Activated CD4-positive, alpha-beta T cell treated with anti-CD3 and anti-CD28 coated beads for 24 hours (primary cell): ENCODE data around the gene MANBA.
"Not testable (repeated sequence)": the region's sequence is repeated elsewhere in the genome, so short reads cannot be mapped to it uniquely, and the experiment has no call there.

Experiments
- DNase-seq, 2 donors: peaks; one replicate each; pipeline ENCODE4 v3.0.0-alpha.2; 2020; ENCODE audit warnings: low read depth in 2 of 2

Gene MANBA

DNA sequence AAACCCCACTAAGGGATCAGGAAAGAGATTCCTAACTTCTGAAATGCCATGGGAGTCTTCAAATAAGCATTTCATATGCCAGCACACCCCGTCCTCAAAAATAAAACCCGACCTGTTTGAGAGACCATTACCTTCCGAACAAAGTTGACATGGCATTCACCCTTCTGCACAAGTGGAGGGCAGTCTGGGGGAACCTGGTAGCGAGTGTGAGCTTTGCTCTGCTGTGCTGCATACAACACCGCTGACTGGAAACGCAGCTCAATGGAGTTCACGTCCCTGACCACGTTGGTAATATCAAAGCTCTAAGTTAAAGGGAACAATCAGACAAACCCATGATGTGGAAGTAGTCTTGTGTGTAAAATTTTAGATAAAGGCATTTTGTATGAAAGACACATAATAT, 38.0 kb downstream of the MANBA start:
- no peak for DNase-seq

DNA sequence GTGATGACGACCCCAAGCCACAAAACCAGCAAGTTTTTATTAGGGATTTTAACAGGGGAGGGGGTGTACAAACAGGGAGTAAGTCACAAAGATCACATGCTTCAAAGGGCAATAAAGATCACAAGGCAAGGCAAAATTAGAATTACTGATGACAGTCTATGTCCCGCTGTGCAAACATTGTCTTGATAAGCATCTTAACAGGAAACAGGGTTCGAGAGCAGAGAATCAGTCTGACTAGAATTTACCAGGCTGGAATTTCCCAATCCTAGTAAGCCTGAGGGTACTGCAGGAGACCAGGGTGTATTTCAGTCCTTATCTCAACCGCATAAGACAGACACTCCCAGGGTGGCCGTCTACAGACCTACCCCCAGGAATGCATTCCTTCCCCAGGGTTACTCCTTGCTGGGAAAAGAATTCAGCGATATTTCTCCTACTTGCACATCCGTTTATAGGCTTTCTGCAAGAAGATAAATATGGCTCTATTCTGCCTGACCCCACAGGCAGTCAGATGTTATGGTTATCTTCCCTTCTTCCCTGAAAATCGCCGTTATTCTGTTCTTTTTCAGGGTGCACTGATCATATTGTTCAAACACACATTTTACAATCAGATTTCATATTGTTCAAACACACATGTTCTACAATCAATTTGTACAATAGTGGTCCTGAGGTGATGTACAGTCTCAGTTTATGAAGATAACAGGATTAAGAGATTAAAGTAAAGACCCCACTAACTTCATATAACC, 41.8 kb downstream of the MANBA start:
- not testable (repeated sequence) for DNase-seq

DNA sequence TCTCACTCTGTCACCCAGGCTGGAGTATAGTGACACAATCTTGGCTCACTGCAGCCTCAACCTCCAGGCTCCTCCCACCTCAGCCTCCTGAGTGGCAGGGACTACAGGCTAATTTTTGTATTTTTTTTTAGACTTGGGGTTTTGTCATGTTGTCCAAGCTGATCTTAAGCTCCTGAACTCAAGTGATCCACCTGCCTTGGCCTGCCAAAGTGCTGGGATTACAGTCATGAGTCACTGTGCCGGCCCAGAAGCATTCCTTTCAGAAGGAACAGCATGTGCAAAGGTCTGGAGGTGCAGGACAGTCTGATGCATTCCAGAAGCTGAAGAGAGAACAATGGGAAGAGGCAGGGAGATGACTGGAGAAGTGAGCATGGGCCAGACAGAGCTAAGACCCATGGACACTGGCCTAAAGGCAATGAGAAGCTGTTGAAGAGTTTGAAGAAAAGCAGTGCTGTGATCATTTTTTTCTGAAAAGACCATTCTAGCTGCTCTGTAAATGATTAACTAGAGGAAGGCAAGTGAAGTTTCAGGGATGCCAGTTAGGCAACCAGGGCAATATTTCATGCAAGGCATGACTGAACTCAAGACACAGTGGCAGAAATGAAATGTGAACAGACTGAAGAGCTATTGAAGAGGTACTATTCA, 43.2 kb downstream of the MANBA start:
- no peak for DNase-seq

DNA sequence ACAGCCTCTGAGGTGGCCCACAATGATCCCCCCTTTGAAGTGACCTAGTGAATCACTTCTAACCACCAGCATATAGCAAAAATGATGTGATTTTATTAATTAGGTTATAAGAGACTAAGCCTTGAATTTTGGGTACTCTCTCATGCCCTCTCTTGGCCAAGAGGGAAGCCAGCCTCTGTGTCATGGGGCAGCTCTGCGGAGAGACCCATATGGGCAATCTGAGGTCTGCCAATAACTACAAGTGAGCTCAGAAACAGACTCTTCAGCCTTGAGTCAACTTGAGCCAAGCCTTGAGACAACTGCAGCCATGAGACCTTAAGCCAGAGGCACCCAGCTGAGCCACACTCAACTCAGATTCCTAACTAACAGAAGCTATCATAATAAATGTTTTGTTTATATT, 45.7 kb downstream of the MANBA start:
- no peak for DNase-seq

DNA sequence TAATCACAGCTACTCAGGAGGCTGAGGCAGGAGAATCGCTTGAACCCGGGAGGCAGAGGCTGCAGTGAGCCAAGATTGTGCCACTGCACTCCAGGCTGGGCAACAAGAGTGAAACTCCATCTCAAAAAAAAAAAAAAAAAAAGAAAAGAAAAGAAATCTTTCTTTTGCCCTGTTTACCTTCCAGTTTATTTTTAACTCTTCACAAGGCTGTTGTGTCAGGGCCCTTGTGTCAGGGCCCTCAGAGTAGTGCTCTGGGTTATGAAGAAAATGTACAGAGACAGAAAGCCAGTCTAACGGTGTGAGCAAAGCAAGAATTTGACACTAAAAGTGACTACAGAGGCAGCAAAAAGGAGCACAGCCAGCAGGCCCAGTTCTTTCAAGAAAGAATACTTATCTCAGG, 47.0 kb downstream of the MANBA start:
- not testable (repeated sequence) for DNase-seq

DNA sequence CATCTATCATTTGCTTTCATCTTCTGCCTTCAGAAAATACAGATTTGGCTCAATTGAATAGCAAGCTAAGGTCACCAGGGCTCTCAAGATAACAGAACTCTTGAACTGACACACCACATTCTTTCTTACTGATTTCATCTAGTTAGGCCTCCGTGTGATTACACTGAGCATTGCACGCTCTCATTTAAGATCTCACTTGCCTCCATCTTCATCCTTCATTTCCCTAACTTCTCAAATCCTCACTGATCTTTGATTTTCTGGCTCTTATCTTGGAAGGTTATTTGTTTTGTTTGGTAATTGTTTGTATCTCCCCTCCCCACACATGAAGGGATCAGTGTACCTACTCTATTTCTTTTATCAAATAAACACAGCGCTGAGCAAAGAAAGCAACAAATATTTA, 47.7 kb downstream of the MANBA start:
- no peak for DNase-seq

DNA sequence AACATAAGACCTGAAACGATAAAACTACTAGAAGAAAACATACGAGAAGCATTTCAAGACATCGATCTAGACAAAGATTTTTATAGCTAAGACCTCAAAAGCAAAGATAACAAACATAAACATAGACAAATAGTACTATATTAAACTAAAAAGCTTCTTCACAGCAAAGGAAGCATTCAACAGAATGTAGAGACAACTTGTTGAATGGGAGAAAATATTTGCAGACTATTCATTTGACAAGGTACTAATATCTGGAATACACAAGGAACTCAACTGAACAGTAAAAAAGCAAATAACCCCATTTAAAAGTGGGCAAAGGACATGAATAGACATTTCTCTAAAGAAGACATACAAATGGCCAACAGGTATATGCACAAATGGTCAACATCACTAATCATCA, 49.8 kb downstream of the MANBA start:
- no peak for DNase-seq

DNA sequence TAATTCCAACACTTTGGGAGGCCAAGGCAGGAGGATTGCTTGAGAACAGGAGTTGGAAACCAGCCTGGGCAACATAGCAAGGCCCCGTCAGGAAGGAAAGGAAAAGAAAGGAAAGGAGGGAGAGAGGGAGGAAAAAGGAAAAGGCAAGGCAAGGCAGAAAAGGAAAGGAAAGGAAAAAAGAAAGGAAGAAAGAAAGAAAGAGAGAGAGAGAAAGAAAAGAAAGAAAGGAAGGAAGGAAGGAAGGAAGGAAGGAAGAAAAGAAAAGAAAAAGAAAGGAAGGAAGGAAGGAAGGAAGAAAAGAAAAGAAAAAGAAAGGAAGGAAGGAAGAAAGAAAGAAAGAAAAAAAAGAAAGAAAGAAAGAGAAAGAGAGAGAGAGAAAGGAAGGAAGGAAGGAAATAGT, 51.7 kb downstream of the MANBA start:
- not testable (repeated sequence) for DNase-seq

DNA sequence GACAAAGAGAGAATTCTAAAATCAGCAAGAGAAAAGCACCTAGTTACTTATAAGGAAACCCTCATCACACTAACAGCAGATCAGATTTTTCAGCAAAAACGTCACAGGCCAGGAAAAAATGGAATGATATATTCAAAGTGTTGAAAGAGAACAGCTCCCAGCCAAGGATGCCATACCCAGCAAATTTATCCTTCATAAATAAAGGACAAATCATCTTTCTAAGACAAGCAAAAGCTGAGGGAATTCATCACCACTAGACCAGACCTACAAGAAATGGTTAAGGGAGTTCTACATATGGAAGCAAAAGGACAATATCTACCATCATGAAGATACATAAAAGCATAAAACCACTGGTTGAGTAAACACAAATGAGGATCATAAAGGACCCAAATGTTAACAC, 53.6 kb downstream of the MANBA start:
- no peak for DNase-seq

DNA sequence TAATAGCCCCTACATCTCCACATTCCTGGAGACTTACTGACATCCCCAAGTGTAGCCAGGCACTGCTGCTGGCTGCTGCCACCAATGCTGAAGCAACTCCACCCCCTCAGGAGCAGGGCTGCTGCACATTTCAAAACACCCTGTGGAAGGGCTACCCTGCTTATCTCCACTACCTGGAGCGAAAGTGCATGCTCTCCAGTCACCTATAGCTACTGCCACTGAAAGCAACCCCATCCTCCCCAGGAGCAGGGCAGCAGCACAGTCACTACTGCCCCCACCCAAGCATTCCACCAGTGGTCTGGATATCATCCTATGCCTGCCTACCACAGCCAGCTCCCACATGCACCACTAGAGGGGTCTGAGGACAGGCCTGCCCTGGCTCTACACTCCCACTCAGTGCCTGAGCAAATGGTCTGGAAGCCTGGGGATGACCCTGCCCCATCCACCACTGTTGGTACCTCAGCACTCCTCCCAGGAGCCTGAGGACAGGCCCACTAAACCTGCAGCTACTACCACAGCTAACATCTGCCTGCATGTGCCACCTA, 55.3 kb downstream of the MANBA start:
- no peak for DNase-seq

DNA sequence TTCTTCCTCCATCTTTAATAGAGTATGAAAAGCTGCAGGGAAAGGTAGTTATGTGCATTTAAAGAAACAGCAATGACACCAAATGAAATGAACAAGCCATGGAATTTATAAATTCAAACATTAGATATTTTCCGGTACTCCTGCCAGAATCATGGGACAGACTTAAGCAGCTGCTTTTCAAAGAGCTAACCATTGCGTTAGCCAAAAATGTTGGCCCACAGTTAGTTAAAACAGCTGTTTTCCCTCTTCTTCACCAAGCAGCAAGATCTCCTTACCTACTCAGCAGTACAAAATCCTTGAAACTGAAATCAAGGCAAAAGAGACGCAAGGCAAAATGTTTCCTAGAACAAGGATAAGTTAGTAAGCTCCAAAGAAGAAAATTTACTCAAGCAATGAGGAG, 64.0 kb downstream of the MANBA start:
- DNase-seq = no peak

DNA sequence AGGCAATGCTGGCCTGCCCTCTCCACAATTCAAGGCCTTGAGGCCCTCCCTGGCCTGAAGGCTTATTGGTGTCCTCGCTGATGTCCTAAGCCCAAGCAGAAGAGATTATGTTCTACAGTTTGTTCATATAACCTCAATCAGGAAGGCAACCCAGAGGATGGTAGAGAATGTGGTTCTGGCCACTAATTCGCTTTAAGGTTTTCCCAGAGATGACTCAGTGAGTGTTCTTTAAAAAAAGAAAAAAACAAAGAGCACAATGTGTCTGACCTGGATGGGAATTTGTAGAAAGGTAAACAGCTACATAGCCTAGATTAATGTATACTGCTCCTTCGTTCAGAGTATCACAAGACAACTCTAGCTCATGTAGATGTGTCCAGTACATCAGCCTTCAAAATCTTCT, 66.0 kb downstream of the MANBA start:
- no peak for DNase-seq

DNA sequence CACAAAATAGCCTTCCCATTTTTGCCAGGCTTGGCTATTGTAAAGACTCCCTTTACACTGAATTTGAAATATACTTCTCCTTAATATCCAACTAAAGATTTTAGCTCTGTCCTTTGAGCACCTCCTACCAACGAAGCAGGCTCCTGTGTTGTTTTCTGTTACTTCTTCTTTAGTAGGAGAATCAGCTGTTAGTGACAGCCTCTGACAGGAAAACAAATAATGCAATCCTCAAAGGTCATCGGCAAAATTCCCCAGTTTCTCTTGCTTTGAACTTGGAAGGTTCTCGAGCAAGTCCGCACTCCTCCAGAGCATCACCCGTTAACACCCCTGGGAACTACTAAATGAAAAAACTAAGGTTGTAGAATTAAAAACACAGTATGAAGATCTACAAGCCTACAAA, 66.9 kb downstream of the MANBA start:
- no peak for DNase-seq

DNA sequence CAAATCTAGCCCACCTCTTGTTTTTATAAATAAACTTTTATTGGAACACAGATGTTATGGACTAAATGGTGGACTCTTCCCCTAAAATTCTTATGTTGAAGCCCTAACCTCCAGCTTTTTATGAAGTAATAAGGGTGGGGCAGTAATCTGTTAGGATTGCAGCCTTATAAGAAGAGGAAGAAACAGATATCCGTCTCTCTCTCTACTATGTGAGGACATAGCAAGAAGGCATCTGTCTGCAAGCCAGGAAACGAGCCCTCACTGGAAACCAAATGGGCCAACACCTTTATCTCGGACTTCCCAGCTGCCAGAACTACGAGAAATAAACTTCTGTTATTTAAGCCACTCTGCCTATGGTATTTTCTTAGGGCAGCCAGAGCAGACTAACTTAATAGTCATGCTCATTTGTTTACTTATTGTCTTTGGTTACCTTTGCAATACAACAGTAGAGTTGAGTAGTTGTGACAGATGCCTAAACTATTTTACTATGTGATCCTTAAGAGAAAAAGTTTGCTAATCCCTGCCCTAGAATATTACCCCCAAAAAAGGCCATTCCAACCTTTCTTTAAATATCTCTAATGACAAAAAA, 67.4 kb downstream of the MANBA start:
- DNase-seq = no peak

DNA sequence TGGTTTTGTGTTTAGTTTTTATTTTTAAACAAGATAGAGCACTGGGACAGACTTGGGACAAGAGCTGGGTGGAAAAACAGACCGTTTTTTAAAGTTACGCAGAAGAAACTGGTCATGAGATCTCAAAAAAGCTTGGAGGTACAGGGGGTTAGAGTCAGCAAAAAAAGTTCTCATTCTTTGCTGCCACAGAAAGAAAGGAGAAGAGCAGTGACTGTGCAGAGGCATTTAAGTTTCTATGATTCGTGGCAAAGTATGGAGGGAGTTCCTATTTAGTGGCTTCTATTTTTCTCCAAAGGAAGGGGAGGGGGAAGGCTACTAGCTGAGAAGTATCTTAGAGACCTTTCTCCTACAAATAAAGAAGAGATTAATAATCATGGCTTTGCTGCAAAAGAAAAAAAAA, 68.3 kb downstream of the MANBA start:
- no peak for DNase-seq

DNA sequence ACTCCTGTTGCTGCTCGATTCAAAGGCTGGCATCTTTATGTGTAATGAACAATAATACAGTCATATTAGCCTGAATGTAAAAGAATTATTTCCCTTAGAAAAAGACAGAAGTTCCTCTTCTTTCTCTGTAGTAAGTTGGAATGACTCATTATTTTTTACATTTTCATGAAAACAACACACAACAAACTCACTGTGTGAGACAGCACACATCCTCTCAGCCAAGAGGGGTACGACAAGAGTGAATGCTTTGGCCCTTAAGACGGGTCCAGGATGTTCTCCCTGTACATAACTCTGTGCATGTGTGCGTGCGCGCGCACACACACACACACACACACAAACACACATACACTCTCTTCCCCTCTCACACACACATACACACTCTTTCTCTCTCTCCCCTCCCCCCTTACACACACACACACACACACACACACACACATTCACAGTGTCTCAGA, 72.8 kb downstream of the MANBA start:
- no peak for DNase-seq

DNA sequence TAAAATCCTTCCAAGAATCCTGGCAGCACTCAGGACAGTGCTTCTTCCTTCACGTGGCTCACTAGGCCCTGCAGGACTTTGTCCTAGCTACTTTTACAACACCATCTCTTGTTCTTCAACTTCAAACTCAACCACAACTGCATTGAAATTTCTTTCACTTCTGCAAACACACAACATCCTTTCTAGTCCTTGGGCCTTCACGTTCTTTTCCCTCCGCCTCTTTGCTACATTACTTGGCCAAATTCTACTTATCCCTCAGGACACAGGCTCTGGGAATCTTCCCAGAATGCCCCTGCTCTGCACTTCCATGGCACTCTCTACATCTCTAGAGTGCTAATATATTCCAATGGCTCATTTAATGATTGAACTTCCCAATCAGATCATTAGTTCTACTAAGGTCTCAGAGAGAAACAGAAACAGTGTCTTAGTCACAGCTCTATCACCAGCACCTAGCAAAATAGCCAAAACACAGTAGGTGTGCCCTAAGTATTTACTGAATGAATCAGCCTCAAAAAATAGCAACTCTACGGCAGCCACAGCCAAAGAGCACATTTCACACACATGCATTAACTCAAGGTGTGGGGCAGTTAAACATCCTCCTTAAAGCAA, 73.3 kb downstream of the MANBA start:
- no peak for DNase-seq

DNA sequence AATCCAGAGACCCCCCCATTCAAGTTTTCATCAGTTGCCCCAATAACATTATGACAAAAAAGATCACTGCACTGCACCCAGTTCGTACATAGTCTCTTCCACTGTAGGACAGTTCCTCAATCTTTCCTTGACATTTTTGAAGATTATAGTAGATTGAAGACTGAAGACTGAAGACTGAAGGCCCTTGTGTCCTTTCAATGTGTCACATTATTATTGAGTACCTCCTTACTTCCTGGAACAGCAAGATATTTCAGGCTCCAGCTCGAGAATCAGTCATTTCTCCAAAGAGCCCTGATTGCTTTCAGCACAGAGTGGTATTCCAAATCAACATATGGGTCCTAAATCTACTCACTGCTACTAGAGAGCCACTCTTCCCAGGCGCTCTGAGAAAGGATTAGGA, 75.0 kb downstream of the MANBA start:
- DNase-seq = no peak

DNA sequence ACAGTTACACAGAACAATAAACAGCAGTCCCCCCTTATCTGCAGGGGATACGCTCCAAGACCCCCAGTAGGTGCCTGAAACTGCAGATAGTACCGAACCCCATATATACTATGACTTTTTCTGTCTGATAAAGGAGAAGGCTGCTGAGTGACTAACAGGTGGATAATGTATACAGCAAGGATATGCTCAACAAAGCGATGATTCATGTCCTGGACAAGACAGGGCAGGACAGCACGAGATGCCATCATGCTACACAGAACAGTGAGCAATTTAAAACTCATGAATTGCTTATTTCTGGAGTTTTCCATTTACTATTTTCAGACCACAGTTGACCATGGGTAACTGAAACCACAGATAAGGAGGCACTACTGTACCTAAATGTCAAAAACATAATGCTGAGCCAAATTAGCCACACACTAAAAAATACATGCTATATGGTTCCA, 76.1 kb downstream of the MANBA start:
- no peak for DNase-seq

DNA sequence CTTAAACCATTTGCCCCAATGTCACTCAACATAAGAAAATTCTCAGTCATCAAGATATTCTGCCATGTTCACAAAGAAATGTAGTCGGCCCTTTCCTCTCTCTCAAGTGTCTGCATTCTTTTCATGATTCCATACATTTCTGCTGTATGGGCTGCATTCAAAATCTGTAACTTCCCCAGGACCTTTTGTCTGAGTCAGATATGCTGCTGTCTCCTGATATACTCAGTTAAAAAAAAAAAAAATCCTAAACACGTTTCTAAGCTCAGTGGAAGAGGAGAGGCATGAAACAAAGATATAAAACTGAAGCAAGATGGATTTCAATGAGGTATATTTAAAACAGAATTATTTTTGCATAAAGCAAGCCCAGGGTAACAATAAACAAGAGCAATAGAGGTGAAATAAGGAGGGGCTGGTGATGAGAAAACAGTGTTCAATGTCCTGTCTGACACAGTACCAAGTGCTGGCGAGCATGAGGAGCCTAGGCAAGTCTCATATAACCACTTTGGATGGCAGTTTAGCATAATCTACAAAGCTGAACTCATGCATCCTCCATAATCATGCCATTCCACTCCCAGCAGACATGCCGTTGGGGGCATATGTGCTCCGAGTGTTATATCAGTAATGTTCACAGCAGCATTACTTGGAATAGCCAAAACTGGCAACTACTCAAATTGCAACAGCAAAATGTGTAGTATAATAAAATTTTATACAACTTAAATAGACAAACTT, 76.7 kb downstream of the MANBA start:
- no peak for DNase-seq

DNA sequence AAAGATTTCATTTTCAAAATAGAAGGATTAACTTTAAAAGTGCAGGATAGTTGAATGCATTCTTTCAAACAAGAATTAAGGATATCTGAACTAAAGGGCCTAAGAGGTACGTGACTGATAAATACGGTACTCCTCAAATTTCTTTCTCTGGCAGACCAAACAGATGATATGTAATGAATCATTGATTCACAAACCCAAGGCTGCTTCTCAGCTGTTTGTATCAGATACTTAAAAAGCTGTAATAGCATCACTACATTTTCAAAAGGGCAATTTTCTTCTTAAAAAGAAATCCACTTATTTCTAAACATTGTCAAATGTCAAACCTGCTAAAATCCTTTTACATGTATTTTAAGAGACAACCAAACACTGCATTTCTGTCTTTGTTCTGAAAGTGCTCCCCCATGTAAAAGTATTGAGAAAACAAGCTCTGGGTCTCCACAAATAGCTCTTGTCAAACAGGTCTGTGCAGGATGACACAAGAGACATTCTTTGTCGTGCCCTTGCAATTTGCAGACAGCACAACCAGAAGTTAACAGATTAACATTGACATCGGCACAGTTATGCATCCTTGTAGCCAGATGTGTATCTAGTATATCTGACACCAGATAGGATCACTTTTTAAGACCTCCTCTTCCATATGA, 82.0 kb downstream of the MANBA start:
- no peak for DNase-seq
